ENCODE results near the gene BNIP5.

GRCh38 chr6:36368921-36369865 lies 32.5 kb upstream of the BNIP5 start:
- TF ChIP-seq EZH2phosphoT487 (IDR thresholded peaks at IDR 0.05; ENCODE audit: low read depth) (no peak), CTCF (IDR thresholded peaks at IDR 0.05; ENCODE audit: low read depth, low read length) (no peak)
